ENCODE measurements around the gene NMNAT2. TPM values are rescaled to one million over a fixed set of nuclear protein-coding genes. Genes with fewer than 3 reads are reported as not detected.

NMNAT2 gene
- total and polyA plus RNA-seq, 2 donors, result 0.23 to 0.28 TPM

- Histone ChIP-seq H3K36me3 (ENCODE audit: control insufficient read depth in 2 of 2, insufficient read depth in 2 of 2, low read length in 1 of 2) (no peaks in the 10 kb centered on the region), H3K9me3 (ENCODE audit: control insufficient read depth in 2 of 2, insufficient read depth in 1 of 2, low read length in 1 of 2) (no peaks in the 10 kb centered on the region), H3K4me3 (ENCODE audit: low read length in 2 of 2) (no peak overlapping the region), H3K27me3 (ENCODE audit: control insufficient read depth in 2 of 2, insufficient read depth in 1 of 2, low read length in 1 of 2) (no peaks in the 10 kb centered on the region), H3K4me1 (ENCODE audit: control insufficient read depth in 2 of 2, insufficient read depth in 2 of 2, low read length in 2 of 2) (no peaks in the 10 kb centered on the region), H3K27ac (ENCODE audit: low read depth in 1 of 2, low read length in 1 of 2) (no peak overlapping the region)
- no peak for DNase-seq (ENCODE audit: low read depth in 6 of 9, low spot score in 9 of 9)
- 81% methylated on average over 2 of the region's 2 CpGs for WGBS
Observed at GRCh38 chr1:183450093-183450492, 31.9 kb upstream of the NMNAT2 start.

GRCh38 chr1:183449223-183449770, 31.1 kb upstream of the NMNAT2 start:
- Histone ChIP-seq H3K9me3 (ENCODE audit: control insufficient read depth in 2 of 2, insufficient read depth in 1 of 2, low read length in 1 of 2) (no peaks in the 10 kb centered on the region), H3K36me3 (ENCODE audit: control insufficient read depth in 2 of 2, insufficient read depth in 2 of 2, low read length in 1 of 2) (no peaks in the 10 kb centered on the region), H3K4me1 (ENCODE audit: control insufficient read depth in 2 of 2, insufficient read depth in 2 of 2, low read length in 2 of 2) (no peaks in the 10 kb centered on the region), H3K27me3 (ENCODE audit: control insufficient read depth in 2 of 2, insufficient read depth in 1 of 2, low read length in 1 of 2) (no peaks in the 10 kb centered on the region), H3K27ac (ENCODE audit: low read depth in 1 of 2, low read length in 1 of 2) (no peak overlapping the region), H3K4me3 (ENCODE audit: low read length in 2 of 2) (no peak overlapping the region)
- DNase-seq (ENCODE audit: low read depth in 6 of 9, low spot score in 9 of 9), result no peak
- WGBS, result 95% methylated on average over 13 of the region's 13 CpGs

GRCh38 chr1:183444243-183444642, 26.1 kb upstream of the NMNAT2 start:
- H3K4me1 ChIP-seq (ENCODE audit: control insufficient read depth in 2 of 2, insufficient read depth in 2 of 2, low read length in 2 of 2), result no peaks in the 10 kb centered on the region
- no peak overlapping the region for H3K4me3 ChIP-seq (ENCODE audit: low read length in 2 of 2)
- H3K9me3 ChIP-seq (ENCODE audit: control insufficient read depth in 2 of 2, insufficient read depth in 1 of 2, low read length in 1 of 2), result no peaks in the 10 kb centered on the region
- no peaks in the 10 kb centered on the region for H3K36me3 ChIP-seq (ENCODE audit: control insufficient read depth in 2 of 2, insufficient read depth in 2 of 2, low read length in 1 of 2)
- WGBS, result 84% methylated on average over 3 of the region's 3 CpGs
- DNase-seq (ENCODE audit: low read depth in 6 of 9, low spot score in 9 of 9), result no peak
- no peaks in the 10 kb centered on the region for H3K27me3 ChIP-seq (ENCODE audit: control insufficient read depth in 2 of 2, insufficient read depth in 1 of 2, low read length in 1 of 2)
- H3K27ac ChIP-seq (ENCODE audit: low read depth in 1 of 2, low read length in 1 of 2), result no peak overlapping the region

- no peaks in the 10 kb centered on the region for H3K9me3 ChIP-seq (ENCODE audit: control insufficient read depth in 2 of 2, insufficient read depth in 1 of 2, low read length in 1 of 2)
- no peaks in the 10 kb centered on the region for H3K27me3 ChIP-seq (ENCODE audit: control insufficient read depth in 2 of 2, insufficient read depth in 1 of 2, low read length in 1 of 2)
- no peaks in the 10 kb centered on the region for H3K36me3 ChIP-seq (ENCODE audit: control insufficient read depth in 2 of 2, insufficient read depth in 2 of 2, low read length in 1 of 2)
- no peaks in the 10 kb centered on the region for H3K4me1 ChIP-seq (ENCODE audit: control insufficient read depth in 2 of 2, insufficient read depth in 2 of 2, low read length in 2 of 2)
- no peak overlapping the region for H3K27ac ChIP-seq (ENCODE audit: low read depth in 1 of 2, low read length in 1 of 2)
- H3K4me3 ChIP-seq (ENCODE audit: low read length in 2 of 2), result no peak overlapping the region
- peak in 1 of 9 donors; percentile 10 for DNase-seq (ENCODE audit: low read depth in 6 of 9, low spot score in 9 of 9)
- 23% methylated on average over 1 of the region's 1 CpG for WGBS
Observed at GRCh38 chr1:183443466-183443865, 25.3 kb upstream of the NMNAT2 start.

- Histone ChIP-seq H3K9me3 (ENCODE audit: control insufficient read depth in 2 of 2, insufficient read depth in 1 of 2, low read length in 1 of 2) (no peaks in the 10 kb centered on the region), H3K36me3 (ENCODE audit: control insufficient read depth in 2 of 2, insufficient read depth in 2 of 2, low read length in 1 of 2) (no peaks in the 10 kb centered on the region), H3K4me3 (ENCODE audit: low read length in 2 of 2) (no peak overlapping the region), H3K27ac (ENCODE audit: low read depth in 1 of 2, low read length in 1 of 2) (no peak overlapping the region), H3K27me3 (ENCODE audit: control insufficient read depth in 2 of 2, insufficient read depth in 1 of 2, low read length in 1 of 2) (no peaks in the 10 kb centered on the region), H3K4me1 (ENCODE audit: control insufficient read depth in 2 of 2, insufficient read depth in 2 of 2, low read length in 2 of 2) (no peaks in the 10 kb centered on the region)
- peak in 1 of 9 donors; percentile 4 for DNase-seq (ENCODE audit: low read depth in 6 of 9, low spot score in 9 of 9)
- 98% methylated on average over 2 of the region's 2 CpGs for WGBS
Observed at GRCh38 chr1:183443011-183443410, 24.8 kb upstream of the NMNAT2 start.

- Histone ChIP-seq H3K4me1 (ENCODE audit: control insufficient read depth in 2 of 2, insufficient read depth in 2 of 2, low read length in 2 of 2) (no peaks in the 10 kb centered on the region), H3K27ac (ENCODE audit: low read depth in 1 of 2, low read length in 1 of 2) (no peak overlapping the region), H3K9me3 (ENCODE audit: control insufficient read depth in 2 of 2, insufficient read depth in 1 of 2, low read length in 1 of 2) (no peaks in the 10 kb centered on the region), H3K4me3 (ENCODE audit: low read length in 2 of 2) (no peak overlapping the region), H3K27me3 (ENCODE audit: control insufficient read depth in 2 of 2, insufficient read depth in 1 of 2, low read length in 1 of 2) (no peaks in the 10 kb centered on the region), H3K36me3 (ENCODE audit: control insufficient read depth in 2 of 2, insufficient read depth in 2 of 2, low read length in 1 of 2) (no peaks in the 10 kb centered on the region)
- 88% methylated on average over 2 of the region's 2 CpGs for WGBS
- no peak for DNase-seq (ENCODE audit: low read depth in 6 of 9, low spot score in 9 of 9)
Observed at GRCh38 chr1:183438060-183438459, 19.9 kb upstream of the NMNAT2 start.

GRCh38 chr1:183435497-183435896, 17.3 kb upstream of the NMNAT2 start:
- Histone ChIP-seq H3K4me3 (ENCODE audit: low read length in 2 of 2) (no peak overlapping the region), H3K27ac (ENCODE audit: low read depth in 1 of 2, low read length in 1 of 2) (no peak overlapping the region), H3K36me3 (ENCODE audit: control insufficient read depth in 2 of 2, insufficient read depth in 2 of 2, low read length in 1 of 2) (no peaks in the 10 kb centered on the region), H3K4me1 (ENCODE audit: control insufficient read depth in 2 of 2, insufficient read depth in 2 of 2, low read length in 2 of 2) (no peaks in the 10 kb centered on the region), H3K27me3 (ENCODE audit: control insufficient read depth in 2 of 2, insufficient read depth in 1 of 2, low read length in 1 of 2) (no peaks in the 10 kb centered on the region), H3K9me3 (ENCODE audit: control insufficient read depth in 2 of 2, insufficient read depth in 1 of 2, low read length in 1 of 2) (no peaks in the 10 kb centered on the region)
- DNase-seq (ENCODE audit: low read depth in 6 of 9, low spot score in 9 of 9), result no peak
- 97% methylated on average over 2 of the region's 2 CpGs for WGBS

GRCh38 chr1:183433703-183434102, 15.5 kb upstream of the NMNAT2 start:
- Histone ChIP-seq H3K27me3 (ENCODE audit: control insufficient read depth in 2 of 2, insufficient read depth in 1 of 2, low read length in 1 of 2) (no peaks in the 10 kb centered on the region), H3K27ac (ENCODE audit: low read depth in 1 of 2, low read length in 1 of 2) (no peak overlapping the region), H3K4me3 (ENCODE audit: low read length in 2 of 2) (no peak overlapping the region), H3K36me3 (ENCODE audit: control insufficient read depth in 2 of 2, insufficient read depth in 2 of 2, low read length in 1 of 2) (no peaks in the 10 kb centered on the region), H3K4me1 (ENCODE audit: control insufficient read depth in 2 of 2, insufficient read depth in 2 of 2, low read length in 2 of 2) (no peaks in the 10 kb centered on the region), H3K9me3 (ENCODE audit: control insufficient read depth in 2 of 2, insufficient read depth in 1 of 2, low read length in 1 of 2) (no peaks in the 10 kb centered on the region)
- WGBS, result 70% methylated on average over 1 of the region's 1 CpG
- DNase-seq (ENCODE audit: low read depth in 6 of 9, low spot score in 9 of 9), result no peak

GRCh38 chr1:183432548-183432875, 14.3 kb upstream of the NMNAT2 start:
- WGBS, result 83% methylated on average over 2 of the region's 2 CpGs
- no peaks in the 10 kb centered on the region for H3K27me3 ChIP-seq (ENCODE audit: control insufficient read depth in 2 of 2, insufficient read depth in 1 of 2, low read length in 1 of 2)
- H3K4me3 ChIP-seq (ENCODE audit: low read length in 2 of 2), result no peak overlapping the region
- H3K9me3 ChIP-seq (ENCODE audit: control insufficient read depth in 2 of 2, insufficient read depth in 1 of 2, low read length in 1 of 2), result no peaks in the 10 kb centered on the region
- no peak for DNase-seq (ENCODE audit: low read depth in 6 of 9, low spot score in 9 of 9)
- H3K27ac ChIP-seq (ENCODE audit: low read depth in 1 of 2, low read length in 1 of 2), result no peak overlapping the region
- no peaks in the 10 kb centered on the region for H3K4me1 ChIP-seq (ENCODE audit: control insufficient read depth in 2 of 2, insufficient read depth in 2 of 2, low read length in 2 of 2)
- H3K36me3 ChIP-seq (ENCODE audit: control insufficient read depth in 2 of 2, insufficient read depth in 2 of 2, low read length in 1 of 2), result no peaks in the 10 kb centered on the region

Data from thymus (tissue), 11 donors.